Medulla oblongata (tissue), 1 donor: ENCODE data around the gene CLDN9.
"Not testable (repeated sequence)": the region's sequence is repeated elsewhere in the genome, so short reads cannot be mapped to it uniquely, and the experiment has no call there.

Experiments
- DNase-seq: peaks from one replicate; pipeline ENCODE4 v3.0.0-alpha.2; 2015; ENCODE audit errors: extremely low spot score

The CLDN9 gene

GRCh38 chr16:3030222-3031212 lies 17.8 kb downstream of the CLDN9 start:
- DNase-seq, result no peak

- DNase-seq, result no peak
Observed at GRCh38 chr16:3032624-3033023, 19.9 kb downstream of the CLDN9 start.

GRCh38 chr16:3035289-3035971 lies 22.7 kb downstream of the CLDN9 start:
- DNase-seq, result no peak

- DNase-seq, result no peak
Observed at GRCh38 chr16:3035972-3036725, 23.4 kb downstream of the CLDN9 start.

DNA sequence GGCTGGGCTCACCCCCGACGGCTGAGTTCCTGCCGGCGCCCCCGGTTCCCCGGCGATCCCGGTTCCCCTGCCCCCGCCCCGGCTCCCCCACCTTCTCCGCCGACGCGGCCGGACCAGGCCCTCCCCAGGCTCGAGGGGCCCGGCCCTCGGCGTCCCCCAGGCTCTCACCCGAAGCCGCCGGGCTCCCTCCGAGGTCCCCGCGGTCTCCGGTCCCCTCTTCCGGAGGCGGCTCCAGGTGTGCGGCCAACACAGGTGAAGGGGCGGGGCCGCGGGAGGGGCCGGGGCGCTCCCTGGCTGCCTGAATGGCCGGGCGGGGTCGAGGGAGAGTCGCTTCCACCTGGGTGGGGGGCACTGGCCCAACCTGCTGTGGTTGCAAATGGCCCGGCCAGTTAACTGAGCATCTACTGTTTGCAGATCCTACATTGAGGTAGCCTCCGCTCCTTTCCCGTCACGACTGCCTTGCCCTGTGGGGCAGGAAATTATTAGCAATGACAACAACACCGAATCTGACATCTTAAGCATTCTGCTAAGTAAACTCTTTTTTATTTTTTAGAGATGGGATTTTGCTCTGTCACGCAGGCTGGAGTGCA lies 24.1 kb downstream of the CLDN9 start, which contains the start of gene BICDL2:
Gene BICDL2, minus strand, starts transcription at position 219 of the 590 bp plus-strand sequence. CDS start 1,448 bp downstream, outside the sequence.
- no peak for DNase-seq

DNA sequence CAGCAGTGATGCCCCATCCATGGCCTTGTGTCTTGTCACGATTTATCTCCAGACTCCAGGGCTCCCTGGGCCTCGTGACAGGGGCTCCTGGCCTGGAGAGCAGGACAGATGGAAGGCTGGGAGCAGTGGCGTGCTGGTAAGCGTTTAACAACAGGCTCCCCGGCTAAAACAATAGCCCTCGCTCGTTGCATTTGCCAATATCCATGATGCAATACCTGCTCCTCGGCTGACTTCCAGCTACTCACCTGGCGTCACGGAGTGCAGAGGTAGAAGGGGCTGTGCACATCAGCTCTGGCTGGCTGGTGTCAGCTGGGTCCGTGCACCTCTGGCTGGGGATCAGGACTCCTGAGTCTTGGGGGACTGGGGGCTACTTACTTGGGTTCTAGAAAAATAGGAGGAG lies 25.5 kb downstream of the CLDN9 start:
- DNase-seq, result no peak

DNA sequence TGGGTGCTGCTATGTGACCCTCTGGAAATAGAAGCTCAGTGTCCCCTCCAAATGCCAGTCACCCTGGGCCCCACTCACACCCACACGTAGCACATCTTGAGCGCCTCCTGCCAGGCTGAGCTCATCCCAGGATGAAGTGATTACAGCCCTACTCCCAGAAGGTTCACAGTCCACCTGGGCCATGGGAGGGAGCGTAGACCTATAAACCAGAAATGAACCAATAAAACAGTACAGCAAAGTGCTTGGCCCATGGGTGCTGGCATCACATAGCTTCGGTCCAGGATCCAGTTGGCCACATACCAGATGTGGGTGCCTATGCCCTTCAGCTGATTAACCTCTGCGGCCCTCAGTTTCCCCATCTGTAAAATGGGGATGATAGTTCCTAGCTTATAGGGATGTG lies 26.2 kb downstream of the CLDN9 start:
- DNase-seq, result no peak

GRCh38 chr16:3042376-3042775 lies 29.7 kb downstream of the CLDN9 start:
- no peak for DNase-seq

DNA sequence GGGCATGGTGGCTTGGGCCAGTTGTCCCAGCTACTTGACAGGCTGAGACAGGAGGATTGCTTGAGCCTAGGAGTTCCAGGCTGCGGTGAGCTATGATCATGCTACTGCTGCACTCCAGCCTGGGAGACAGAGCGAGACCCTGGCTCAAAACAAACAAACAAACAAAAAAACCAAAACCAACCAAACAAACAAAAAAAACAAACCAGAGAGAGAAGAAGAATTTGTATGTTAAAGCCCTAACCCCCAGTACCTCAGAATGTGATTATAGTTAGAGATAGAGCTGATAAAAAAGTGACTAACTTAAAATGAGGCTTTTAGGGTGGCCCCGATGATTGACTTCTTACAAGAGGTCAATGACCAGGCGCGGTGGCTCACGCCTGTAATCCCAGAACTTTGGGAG lies 32.0 kb downstream of the CLDN9 start:
- DNase-seq, result no peak

- DNase-seq, result no peak
Observed at GRCh38 chr16:3045758-3046640, 33.3 kb downstream of the CLDN9 start, which contains the start of gene MMP25. Gene MMP25, plus strand, starts transcription at chr16:3046561. Its CDS starts 357 bp downstream, at chr16:3046918.

DNA sequence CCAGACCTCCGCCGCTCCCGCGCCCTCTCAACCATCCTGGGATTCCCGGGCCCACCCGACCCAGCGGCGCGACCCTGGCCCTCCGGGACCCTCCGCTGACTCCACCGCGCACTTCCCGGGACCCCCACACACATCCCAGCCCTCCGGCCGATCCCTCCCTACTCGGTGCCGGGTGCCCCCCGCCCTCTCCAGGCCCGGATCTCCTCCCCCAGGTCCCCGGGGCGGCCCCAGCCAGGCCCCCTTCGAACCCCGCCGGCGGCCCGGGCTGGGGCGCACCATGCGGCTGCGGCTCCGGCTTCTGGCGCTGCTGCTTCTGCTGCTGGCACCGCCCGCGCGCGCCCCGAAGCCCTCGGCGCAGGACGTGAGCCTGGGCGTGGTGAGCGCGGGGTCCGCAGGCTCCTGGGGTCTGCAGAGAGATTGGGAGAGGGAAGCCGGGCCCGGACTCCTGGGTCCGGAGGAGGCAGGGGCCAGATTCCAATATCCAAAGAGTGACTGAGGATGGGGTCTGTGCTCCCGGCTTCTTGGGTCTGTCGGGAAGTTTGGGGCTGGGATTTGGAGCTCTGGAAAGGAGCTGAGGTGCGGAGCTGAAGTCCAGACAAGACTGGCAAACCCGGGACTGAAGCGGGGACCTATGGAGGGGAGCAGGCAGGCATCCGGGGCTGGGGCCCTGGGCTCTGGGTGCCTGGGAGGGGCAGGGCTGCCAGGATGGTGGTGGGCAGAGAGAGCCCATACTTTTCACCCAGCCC lies 34.1 kb downstream of the CLDN9 start:
- no peak for DNase-seq

DNA sequence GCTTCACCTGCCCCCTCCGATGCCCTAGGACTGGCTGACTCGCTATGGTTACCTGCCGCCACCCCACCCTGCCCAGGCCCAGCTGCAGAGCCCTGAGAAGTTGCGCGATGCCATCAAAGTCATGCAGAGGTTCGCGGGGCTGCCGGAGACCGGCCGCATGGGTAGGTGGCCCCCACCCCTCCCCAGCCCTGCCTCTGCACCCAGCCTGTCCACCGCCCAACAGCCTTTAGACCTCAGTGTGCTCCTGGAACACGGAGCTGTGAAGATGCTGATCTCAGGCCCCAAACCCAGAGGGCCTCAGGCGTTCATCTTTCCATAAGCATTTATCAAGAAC lies 34.6 kb downstream of the CLDN9 start:
- DNase-seq, result no peak

DNA sequence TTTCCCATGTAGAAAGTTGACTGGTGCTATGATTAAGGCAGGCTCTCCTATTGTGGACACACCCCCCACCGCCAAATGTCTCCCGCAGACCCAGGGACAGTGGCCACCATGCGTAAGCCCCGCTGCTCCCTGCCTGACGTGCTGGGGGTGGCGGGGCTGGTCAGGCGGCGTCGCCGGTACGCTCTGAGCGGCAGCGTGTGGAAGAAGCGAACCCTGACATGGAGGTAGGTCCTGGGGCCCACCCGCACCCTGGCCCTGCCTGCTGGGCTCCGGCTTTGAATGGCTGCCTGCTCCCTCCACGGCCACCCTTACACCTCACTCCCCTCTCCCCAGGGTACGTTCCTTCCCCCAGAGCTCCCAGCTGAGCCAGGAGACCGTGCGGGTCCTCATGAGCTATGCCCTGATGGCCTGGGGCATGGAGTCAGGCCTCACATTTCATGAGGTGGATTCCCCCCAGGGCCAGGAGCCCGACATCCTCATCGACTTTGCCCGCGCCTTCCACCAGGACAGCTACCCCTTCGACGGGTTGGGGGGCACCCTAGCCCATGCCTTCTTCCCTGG lies 37.3 kb downstream of the CLDN9 start:
- DNase-seq, result no peak

GRCh38 chr16:3050487-3050886 lies 37.8 kb downstream of the CLDN9 start:
- DNase-seq, result no peak

- no peak for DNase-seq
Observed at GRCh38 chr16:3051009-3051408, 38.3 kb downstream of the CLDN9 start.

GRCh38 chr16:3051494-3051893 lies 38.8 kb downstream of the CLDN9 start:
- DNase-seq, result no peak

DNA sequence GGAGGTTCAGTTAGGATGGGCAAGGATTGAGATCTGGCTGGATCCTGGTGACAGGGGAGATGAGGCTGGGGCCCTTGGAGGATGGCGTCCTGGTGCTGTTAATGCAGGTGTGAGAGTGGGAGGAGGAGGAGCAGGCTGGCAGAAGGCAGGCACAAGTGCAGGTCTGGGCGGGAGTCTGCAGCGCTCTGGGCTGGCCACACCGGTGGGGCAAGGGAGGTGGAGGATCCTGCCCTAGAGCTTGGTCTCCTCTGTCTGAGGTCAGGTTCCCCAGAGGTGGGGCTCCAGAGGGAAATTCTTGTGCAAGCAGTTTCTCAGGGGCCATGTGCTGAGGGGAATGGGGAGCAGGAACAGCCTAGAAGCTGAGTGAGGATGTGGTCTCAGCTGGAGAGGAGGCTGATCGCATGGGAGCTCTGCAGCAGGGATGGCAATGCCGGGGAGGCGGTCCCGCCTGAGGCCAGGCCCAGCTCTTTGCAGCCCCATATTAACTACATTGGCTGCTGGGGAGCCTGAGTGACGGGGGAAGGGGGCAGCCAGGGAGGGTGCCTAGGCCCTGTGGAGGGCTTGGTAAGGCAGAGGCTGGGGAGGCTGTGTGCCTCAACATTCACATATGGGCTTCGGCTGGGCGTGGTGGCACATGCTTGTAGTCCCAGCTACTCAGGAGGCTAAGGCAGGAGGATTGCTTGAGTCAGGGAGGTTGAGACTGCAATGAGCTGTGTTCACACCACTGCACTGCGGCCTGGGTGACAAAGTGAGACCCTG lies 40.0 kb downstream of the CLDN9 start:
- not testable (repeated sequence) for DNase-seq

DNA sequence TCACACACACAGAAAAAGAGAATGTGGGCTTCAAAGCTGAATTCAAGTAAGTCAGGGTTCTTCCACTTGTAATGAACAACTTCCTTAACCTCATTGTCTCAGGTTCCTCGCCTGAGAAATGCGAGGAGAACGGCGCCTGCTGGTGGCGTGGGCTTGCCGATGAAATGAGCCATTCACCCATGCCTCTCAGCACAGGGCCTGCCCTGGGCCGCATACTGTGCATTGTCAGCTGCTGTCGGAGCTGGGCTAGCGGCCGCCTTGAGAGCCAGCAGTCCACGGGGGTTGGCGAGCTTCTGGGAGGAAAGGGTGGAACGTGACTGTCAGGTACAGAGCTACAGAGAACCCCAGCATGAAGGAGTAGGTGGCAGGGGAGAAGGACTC lies 40.6 kb downstream of the CLDN9 start:
- not testable (repeated sequence) for DNase-seq
